ENCODE measurements around the gene PDE10A.

PDE10A gene

GRCh38 chr6:165308926-165309731 lies 353.9 kb downstream of the PDE10A start, which contains the start of gene C6orf118:
TSS of gene C6orf118 (minus strand) at chr6:165309605. CDS start at chr6:165309586, 19 bp downstream.
- no peak for TF ChIP-seq CTCF (IDR thresholded peaks at IDR 0.05)
- no peaks in the 10 kb centered on the region for H3K4me1 ChIP-seq
- no peak within 1 kb of the TSS for H3K27ac ChIP-seq
- DNase-seq = no peak
- peak within 1 kb of the TSS; percentile 35 to 47 for H3K4me3 ChIP-seq
- H3K9me3 ChIP-seq = no peaks in the 10 kb centered on the region
- H3K36me3 ChIP-seq = no peaks in the 10 kb centered on the region
- intact Hi-C loops (cut with DNase I; ENCODE audit: low total_unique reads) = no loop called here
- no peaks in the 10 kb centered on the region for H3K27me3 ChIP-seq

- H3K9me3 ChIP-seq = no peaks in the 10 kb centered on the region
- intact Hi-C loops (cut with DNase I; ENCODE audit: low total_unique reads) = no loop called here
- no peaks in the 10 kb centered on the region for H3K36me3 ChIP-seq
- no peaks in the 10 kb centered on the region for H3K4me1 ChIP-seq
- no peaks in the 10 kb centered on the region for H3K27me3 ChIP-seq
- TF ChIP-seq CTCF (IDR thresholded peaks at IDR 0.05) = no peak
- H3K27ac ChIP-seq = no peak overlapping the region
- H3K4me3 ChIP-seq = no peak overlapping the region
- no peak for DNase-seq
Observed at GRCh38 chr6:165306955-165307354, 356.1 kb downstream of the PDE10A start.

- Histone ChIP-seq H3K4me1 (no peaks in the 10 kb centered on the region), H3K27ac (no peak overlapping the region), H3K9me3 (no peaks in the 10 kb centered on the region), H3K36me3 (no peaks in the 10 kb centered on the region), H3K4me3 (no peak overlapping the region), H3K27me3 (no peaks in the 10 kb centered on the region)
- TF ChIP-seq CTCF (IDR thresholded peaks at IDR 0.05) = no peak
- intact Hi-C loops (cut with DNase I; ENCODE audit: low total_unique reads) = loop anchor here (5.0 kb wide), 1 partner anchor 1219 kb away; no protein-coding TSS in a partner anchor
- DNase-seq = no peak
Observed at GRCh38 chr6:165301372-165302246, 361.4 kb downstream of the PDE10A start.

- Histone ChIP-seq H3K4me3 (no peak overlapping the region), H3K36me3 (no peaks in the 10 kb centered on the region), H3K9me3 (no peaks in the 10 kb centered on the region), H3K4me1 (no peaks in the 10 kb centered on the region), H3K27ac (no peak overlapping the region), H3K27me3 (no peaks in the 10 kb centered on the region)
- DNase-seq = no peak
- intact Hi-C loops (cut with DNase I; ENCODE audit: low total_unique reads) = loop anchor here (5.0 kb wide), 1 partner anchor 1218 kb away; no protein-coding TSS in a partner anchor
- TF ChIP-seq CTCF (IDR thresholded peaks at IDR 0.05) = no peak
Observed at GRCh38 chr6:165300422-165300936, 362.6 kb downstream of the PDE10A start.

- H3K4me3 ChIP-seq = no peak overlapping the region
- DNase-seq = no peak
- no peaks in the 10 kb centered on the region for H3K27me3 ChIP-seq
- no peak for TF ChIP-seq CTCF (IDR thresholded peaks at IDR 0.05)
- no peak overlapping the region for H3K27ac ChIP-seq
- no peaks in the 10 kb centered on the region for H3K4me1 ChIP-seq
- intact Hi-C loops (cut with DNase I; ENCODE audit: low total_unique reads) = no loop called here
- H3K9me3 ChIP-seq = no peaks in the 10 kb centered on the region
- H3K36me3 ChIP-seq = no peaks in the 10 kb centered on the region
Observed at GRCh38 chr6:165298875-165299274, 364.2 kb downstream of the PDE10A start.

Measured in tibial artery (tissue), 4 donors.